K562 (cell line): ENCODE results near the gene TBP. TPM values are rescaled to one million over a fixed set of nuclear protein-coding genes. Genes with fewer than 3 reads are reported as not detected.

Experiments used
- CHD1 ChIP-seq: fragments of 200-600 bp; sonication (generic); IDR thresholded peaks from one replicate; pipeline ENCODE4 v1.6.1; 2012; ENCODE audit warnings: mild to moderate bottlenecking, moderate library complexity, low read length, inconsistent platforms
- ELF1 ChIP-seq: fragments of 200-800 bp; sonication (Bioruptor generic); IDR thresholded peaks from 2 replicates; pipeline ENCODE4 v1.6.1; 2016; ENCODE audit warnings: missing genetic modification characterization, missing compliant biosample characterization
- FOSL1 ChIP-seq: fragments of 200-800 bp; sonication (Bioruptor generic); conservative IDR thresholded peaks from 2 replicates; pipeline ENCODE4 v1.6.1; 2016; ENCODE audit warnings: missing genetic modification characterization, missing compliant biosample characterization
- MEF2D ChIP-seq: conservative IDR thresholded peaks from 2 replicates; pipeline ENCODE4 v1.6.1; 2016; ENCODE audit warnings: low read depth, missing genetic modification characterization, missing compliant biosample characterization
- NR2F6 ChIP-seq: fragments of 450-650 bp; formaldehyde crosslinking; IDR thresholded peaks from 2 replicates; pipeline ENCODE4 v1.4.0; 2020; ENCODE audit warnings: mild to moderate bottlenecking
- OTX1 ChIP-seq: fragments of 450-650 bp; formaldehyde crosslinking; IDR thresholded peaks from 2 replicates; pipeline ENCODE4 v1.4.0; 2022; ENCODE audit warnings: mild to moderate bottlenecking
- POLR2AphosphoS5 ChIP-seq: IDR thresholded peaks from 2 replicates; pipeline ENCODE4 v1.6.1; 2011; ENCODE audit warnings: mild to moderate bottlenecking, low read depth, low read length, moderate library complexity; ENCODE audit not compliant: control insufficient read depth, insufficient read depth
- PTRF ChIP-seq: fragments of 450-650 bp; IDR thresholded peaks from 2 replicates; pipeline ENCODE4 v1.6.1; 2016; ENCODE audit warnings: mild to moderate bottlenecking, missing genetic modification characterization, missing compliant biosample characterization
- RBM14 ChIP-seq: fragments of 200-400 bp; formaldehyde crosslinking; IDR thresholded peaks from 2 replicates; pipeline ENCODE4 v1.6.1; 2018; ENCODE audit warnings: low read depth, mild to moderate bottlenecking, low read length, moderate library complexity, borderline replicate concordance; ENCODE audit not compliant: insufficient read depth
- SIN3A ChIP-seq, 2 experiments: fragments of 150-350 bp in 1 of 2; IDR thresholded peaks; 2 replicates each; pipeline ENCODE4 v1.6.1; 2011 to 2016; ENCODE audit warnings: borderline replicate concordance in 2 of 2, low read depth in 2 of 2, low read length in 2 of 2, mild to moderate bottlenecking in 2 of 2, moderate library complexity in 2 of 2; ENCODE audit not compliant: control insufficient read depth in 1 of 2
- THAP12 ChIP-seq: fragments of 250-450 bp; sonication (Bioruptor Pico); IDR thresholded peaks from 2 replicates; pipeline ENCODE4 v1.9.0; 2021; ENCODE audit warnings: mild to moderate bottlenecking, inconsistent platforms
- TRIM24 ChIP-seq, 2 experiments: fragments of 450-650 bp; IDR thresholded peaks; 2 replicates each; pipeline ENCODE4 v1.6.1; 2016
- ZBTB34 ChIP-seq: fragments of 250-450 bp; sonication (Bioruptor Pico); IDR thresholded peaks from 2 replicates; pipeline ENCODE4 v1.8.0; 2021; ENCODE audit warnings: mild to moderate bottlenecking, moderate library complexity
- ZNF217 ChIP-seq: sonication (generic); formaldehyde crosslinking; IDR thresholded peaks from 2 replicates; pipeline ENCODE4 v1.8.0; 2022; ENCODE audit warnings: mild to moderate bottlenecking, missing genetic modification reagents
- ZNF24 ChIP-seq: fragments of 450-650 bp; IDR thresholded peaks from 2 replicates; pipeline ENCODE4 v1.6.1; 2016
- ZNF354B ChIP-seq: fragments of 250-450 bp; sonication (Bioruptor Pico); IDR thresholded peaks from 2 replicates; pipeline ENCODE4 v1.4.0; 2020
- ZNF707 ChIP-seq: fragments of 250-450 bp; sonication (Bioruptor Pico); conservative IDR thresholded peaks from 2 replicates; pipeline ENCODE4 v1.8.0; 2022; ENCODE audit warnings: inconsistent platforms, mild to moderate bottlenecking, moderate library complexity
- polyA plus RNA-seq, 8 experiments: library from polyadenylated mRNA; depleted of rRNA in 4 of 8; stranded (reverse) in 5 of 8; unstranded in 3 of 8; fragments of >200 nt; fragmentation: Nextera tagmentation in 2 of 8; fragmentation: Illumina TruSeq in 1 of 8; extraction: Ambion mirVana in 2 of 8; extraction: Trizol in 1 of 8; gene quantifications; 2 replicates each; pipeline versions ENCODE4 v1.2.1 to v1.2.3, GENCODE V29; 2011 to 2014; ENCODE audit warnings: inconsistent platforms in 1 of 8, missing spikeins in 1 of 8
- total RNA-seq, 7 experiments: library from RNA; depleted of rRNA in 6 of 7; stranded (reverse); fragments of >200 nt in 6 of 7; fragmentation: Illumina TruSeq in 2 of 7; extraction: Trizol in 2 of 7; gene quantifications; 2 replicates each; pipeline versions ENCODE4 v1.2.1 to v1.2.3, GENCODE V29; 2011 to 2021; ENCODE audit warnings: low replicate concordance in 1 of 7
- TF ChIP-seq, protein P1 (sequence below): sonication (generic); formaldehyde crosslinking; IDR thresholded peaks from 2 replicates; pipeline ENCODE4 v1.8.1; 2023; ENCODE audit warnings: mild to moderate bottlenecking, missing genetic modification reagents, moderate library complexity
- TF ChIP-seq, protein P2 (sequence below): sonication (generic); formaldehyde crosslinking; IDR thresholded peaks from 2 replicates; pipeline ENCODE4 v1.8.0; 2022; ENCODE audit warnings: mild to moderate bottlenecking, missing genetic modification reagents, borderline replicate concordance

The TBP gene
- total and polyA plus RNA-seq, 9 of the 15 experiments (the other 6 are each of a cell fraction or from before 2014, with no cell fraction given), result 28.5 to 86.1 (median 39.5) TPM

GRCh38 chr6:170584181-170584953 is 30.2 kb downstream of the TBP start, which contains the start of gene PDCD2 (continued):
- TF ChIP-seq OTX1 (CRISPR knock-in tag) (no peak), MEF2D (tag) (no peak), ZNF217 (CRISPR knock-in tag) (no peak), CHD1 (peak; percentile 94), ZNF707 (CRISPR knock-in tag) (no peak), TRIM24 (IDR thresholded peaks at IDR 0.05) (peak in 1 of 2 experiments; percentile 91; a peak in 2 of 4 replicates), PTRF (no peak), ZBTB34 (CRISPR knock-in tag) (no peak), RBM14 (0 out of 2 replicates have a peak, but pooled peaks have one; percentile 53), ELF1 (tag) (peak; percentile 95), POLR2AphosphoS5 (peak; percentile 95), THAP12 (CRISPR knock-in tag) (peak; percentile 67; the same call in 1 of the 2 replicates), SIN3A (IDR thresholded peaks at IDR 0.05; ENCODE audit: borderline replicate concordance in 2 of 2, control insufficient read depth in 1 of 2, low read depth in 2 of 2, low read length in 2 of 2) (peak; percentile 98 to 99), ZNF24 (peak; percentile 73; the same call in 1 of the 2 replicates), ZNF354B (CRISPR knock-in tag) (no peak), FOSL1 (tag) (peak; percentile 32; the same call in 1 of the 2 replicates), NR2F6 (CRISPR knock-in tag) (no peak)
- TF ChIP-seq, protein P1, sequence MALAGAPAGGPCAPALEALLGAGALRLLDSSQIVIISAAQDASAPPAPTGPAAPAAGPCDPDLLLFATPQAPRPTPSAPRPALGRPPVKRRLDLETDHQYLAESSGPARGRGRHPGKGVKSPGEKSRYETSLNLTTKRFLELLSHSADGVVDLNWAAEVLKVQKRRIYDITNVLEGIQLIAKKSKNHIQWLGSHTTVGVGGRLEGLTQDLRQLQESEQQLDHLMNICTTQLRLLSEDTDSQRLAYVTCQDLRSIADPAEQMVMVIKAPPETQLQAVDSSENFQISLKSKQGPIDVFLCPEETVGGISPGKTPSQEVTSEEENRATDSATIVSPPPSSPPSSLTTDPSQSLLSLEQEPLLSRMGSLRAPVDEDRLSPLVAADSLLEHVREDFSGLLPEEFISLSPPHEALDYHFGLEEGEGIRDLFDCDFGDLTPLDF, result 0 out of 2 replicates have a peak, but pooled peaks have one; percentile 1
- TF ChIP-seq, protein P2, sequence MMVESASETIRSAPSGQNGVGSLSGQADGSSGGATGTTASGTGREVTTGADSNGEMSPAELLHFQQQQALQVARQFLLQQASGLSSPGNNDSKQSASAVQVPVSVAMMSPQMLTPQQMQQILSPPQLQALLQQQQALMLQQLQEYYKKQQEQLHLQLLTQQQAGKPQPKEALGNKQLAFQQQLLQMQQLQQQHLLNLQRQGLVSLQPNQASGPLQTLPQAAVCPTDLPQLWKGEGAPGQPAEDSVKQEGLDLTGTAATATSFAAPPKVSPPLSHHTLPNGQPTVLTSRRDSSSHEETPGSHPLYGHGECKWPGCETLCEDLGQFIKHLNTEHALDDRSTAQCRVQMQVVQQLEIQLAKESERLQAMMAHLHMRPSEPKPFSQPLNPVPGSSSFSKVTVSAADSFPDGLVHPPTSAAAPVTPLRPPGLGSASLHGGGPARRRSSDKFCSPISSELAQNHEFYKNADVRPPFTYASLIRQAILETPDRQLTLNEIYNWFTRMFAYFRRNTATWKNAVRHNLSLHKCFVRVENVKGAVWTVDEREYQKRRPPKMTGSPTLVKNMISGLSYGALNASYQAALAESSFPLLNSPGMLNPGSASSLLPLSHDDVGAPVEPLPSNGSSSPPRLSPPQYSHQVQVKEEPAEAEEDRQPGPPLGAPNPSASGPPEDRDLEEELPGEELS (CRISPR knock-in tag), result peak; percentile 63; the same call in 1 of the 2 replicates
